NT2/D1 (cell line): ENCODE data around the gene DLG3.

Experiments used
- YY1 ChIP-seq: IDR thresholded peaks from 2 replicates; pipeline ENCODE4 v1.6.1; 2011; ENCODE audit not compliant: insufficient read length, insufficient read depth
- ZNF274 ChIP-seq: IDR thresholded peaks from 2 replicates; pipeline ENCODE4 v1.6.1; 2011; ENCODE audit warnings: mild to moderate bottlenecking, low read depth, low read length

DNA sequence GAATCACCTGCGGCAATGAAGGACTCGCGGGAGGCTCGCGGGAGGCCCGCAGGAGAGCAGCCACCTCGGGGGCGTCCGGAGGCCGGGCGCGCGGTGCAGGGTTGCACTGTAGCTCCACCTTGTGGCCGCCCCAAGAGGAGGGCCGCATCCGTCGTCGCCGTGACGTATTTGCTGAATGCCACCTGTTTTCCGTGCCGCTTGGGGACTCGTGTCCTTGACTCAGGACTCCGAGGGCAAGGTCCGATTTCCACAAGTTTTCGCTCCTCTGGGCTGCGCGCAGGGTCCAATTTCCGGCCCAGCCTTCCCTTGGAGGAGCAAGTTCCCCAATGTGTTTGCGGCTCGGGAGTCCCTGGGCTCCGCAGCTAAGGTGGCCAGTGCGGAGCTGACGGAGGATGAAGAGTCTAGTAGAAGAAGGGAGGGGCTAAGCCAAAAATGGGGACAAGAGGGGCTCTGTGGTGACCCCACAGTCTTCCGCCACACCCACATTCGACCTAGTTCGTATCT lies 10.7 kb upstream of the DLG3 start:
- TF ChIP-seq ZNF274 (no peak), YY1 (no peak)
